ENCODE data around the gene MAP3K21. TPM values are rescaled to one million over a fixed set of nuclear protein-coding genes. Genes with fewer than 3 reads are reported as not detected.

The MAP3K21 gene
- total RNA-seq, 1 donor from 2014 or later = 6.9 TPM

DNA sequence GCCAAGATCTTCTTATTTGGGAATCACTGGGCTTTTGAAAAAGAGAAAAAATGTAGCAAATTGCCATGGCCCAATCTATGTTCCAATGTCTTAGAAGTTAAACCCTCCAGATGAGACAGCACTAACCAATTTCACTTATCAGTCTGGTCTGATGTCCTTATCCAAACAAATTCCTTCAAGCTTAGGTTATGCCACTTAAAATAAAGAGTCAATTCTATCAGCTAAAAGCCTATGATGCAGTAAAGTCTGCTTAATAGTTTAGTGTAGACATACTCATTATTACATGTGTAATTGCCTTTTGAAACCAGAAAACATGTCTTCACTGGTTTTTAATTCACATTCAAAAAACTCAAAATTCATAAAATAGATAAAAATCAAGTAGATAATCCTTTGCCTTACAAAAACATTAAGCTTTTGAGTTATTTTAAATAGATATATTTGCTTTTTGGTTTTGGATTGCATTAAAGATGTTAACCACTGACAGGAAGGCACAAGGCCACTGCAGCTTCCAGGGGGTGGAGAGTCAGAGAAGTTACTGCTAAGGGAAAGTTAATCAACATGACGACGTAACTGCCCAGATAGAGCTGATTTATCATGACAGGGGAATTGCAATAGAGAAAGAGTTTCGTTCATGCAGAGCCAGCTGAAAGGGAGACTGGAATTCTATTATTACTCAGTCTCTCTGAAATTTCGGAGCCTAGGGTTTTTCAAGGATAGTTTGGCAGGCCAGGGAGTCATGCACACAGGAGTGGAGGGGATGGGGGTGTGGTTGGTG lies 106.1 kb downstream of the MAP3K21 start:
- intact Hi-C loops (cut with DNase I) = no loop called here
- Histone ChIP-seq H3K4me3 (no peak overlapping the region), H3K9me3 (no peaks in the 10 kb centered on the region), H3K27me3 (no peaks in the 10 kb centered on the region), H3K27ac (no peak overlapping the region), H3K36me3 (no peaks in the 10 kb centered on the region), H3K4me1 (no peaks in the 10 kb centered on the region)
- DNase-seq (ENCODE audit: extremely low spot score in 2 of 2) = no peak
- TF ChIP-seq, protein P1, sequence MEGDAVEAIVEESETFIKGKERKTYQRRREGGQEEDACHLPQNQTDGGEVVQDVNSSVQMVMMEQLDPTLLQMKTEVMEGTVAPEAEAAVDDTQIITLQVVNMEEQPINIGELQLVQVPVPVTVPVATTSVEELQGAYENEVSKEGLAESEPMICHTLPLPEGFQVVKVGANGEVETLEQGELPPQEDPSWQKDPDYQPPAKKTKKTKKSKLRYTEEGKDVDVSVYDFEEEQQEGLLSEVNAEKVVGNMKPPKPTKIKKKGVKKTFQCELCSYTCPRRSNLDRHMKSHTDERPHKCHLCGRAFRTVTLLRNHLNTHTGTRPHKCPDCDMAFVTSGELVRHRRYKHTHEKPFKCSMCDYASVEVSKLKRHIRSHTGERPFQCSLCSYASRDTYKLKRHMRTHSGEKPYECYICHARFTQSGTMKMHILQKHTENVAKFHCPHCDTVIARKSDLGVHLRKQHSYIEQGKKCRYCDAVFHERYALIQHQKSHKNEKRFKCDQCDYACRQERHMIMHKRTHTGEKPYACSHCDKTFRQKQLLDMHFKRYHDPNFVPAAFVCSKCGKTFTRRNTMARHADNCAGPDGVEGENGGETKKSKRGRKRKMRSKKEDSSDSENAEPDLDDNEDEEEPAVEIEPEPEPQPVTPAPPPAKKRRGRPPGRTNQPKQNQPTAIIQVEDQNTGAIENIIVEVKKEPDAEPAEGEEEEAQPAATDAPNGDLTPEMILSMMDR (IDR thresholded peaks at IDR 0.05) = no peak
- no peak for TF ChIP-seq POLR2AphosphoS5 (IDR thresholded peaks at IDR 0.05; ENCODE audit: insufficient read depth in 1 of 2, low read depth in 1 of 2)
- TF ChIP-seq POLR2A (IDR thresholded peaks at IDR 0.05) = no peak

Other genes with a start within 250 kb of the MAP3K21 start
- 29.2 TPM for gene PCNX2, start 32.0 kb upstream of the MAP3K21 start, total RNA-seq